Subcutaneous preadipocyte (primary cell): ENCODE results near the gene CTNS. TPM values are rescaled to one million over a fixed set of nuclear protein-coding genes. Genes with fewer than 3 reads are reported as not detected.

Experiments
- total RNA-seq: library from RNA; depleted of rRNA; stranded (reverse); fragments of >200 nt; gene quantifications from 2 replicates; pipeline ENCODE4 v1.2.3, GENCODE V29; 2012

The CTNS gene
- 19.8 and 21.7 TPM in 2 replicates for total RNA-seq

GRCh38 chr17:3636154-3636907 is at the start of gene CTNS, which contains the start of gene SHPK:
TSS of gene CTNS (plus strand) at chr17:3636760. CDS start at chr17:3640207, 3,447 bp downstream.
TSS of gene SHPK (minus strand) at chr17:3636250. CDS start at chr17:3636219, 31 bp downstream.

GRCh38 chr17:3668279-3669084 is 31.9 kb downstream of the CTNS start, which contains the start of the genes EMC6 and TAX1BP3:
TSS of gene EMC6 (plus strand) at chr17:3668812. CDS start at chr17:3669147, 335 bp downstream.
TSS of gene TAX1BP3 (minus strand) at chr17:3668578. CDS start at chr17:3668526, 52 bp downstream.

GRCh38 chr17:3695723-3696411 is 59.3 kb downstream of the CTNS start, which contains the start of gene P2RX5:
TSS of gene P2RX5 (minus strand) at chr17:3696155. CDS start at chr17:3696005, 150 bp downstream.

Other genes with a start within 250 kb of the CTNS start
- gene OR1E1, start 238.3 kb upstream of the CTNS start, total RNA-seq = not detected in 2 replicates
- gene OR3A3, start 225.4 kb upstream of the CTNS start, total RNA-seq = not detected in 2 replicates
- gene OR1E2, start 202.9 kb upstream of the CTNS start, total RNA-seq = not detected in 2 replicates
- gene SPATA22, start 164.9 kb upstream of the CTNS start, total RNA-seq = 0.78 and 1.1 TPM in 2 replicates
- gene ASPA, start 160.8 kb upstream of the CTNS start, total RNA-seq = 0.98 and 1.1 TPM in 2 replicates
- gene TRPV3, start 78.9 kb upstream of the CTNS start, total RNA-seq = 1.1 and 1.4 TPM in 2 replicates
- gene TRPV1, start 27.3 kb upstream of the CTNS start, total RNA-seq = 1.4 and 1.5 TPM in 2 replicates
- gene SHPK, start 510 bp upstream of the CTNS start, total RNA-seq = 16.9 and 17.2 TPM in 2 replicates
- 88.9 and 89.1 TPM in 2 replicates for gene TAX1BP3, start 31.8 kb downstream of the CTNS start, total RNA-seq
- gene EMC6, start 32.1 kb downstream of the CTNS start, total RNA-seq = 16.0 and 20.6 TPM in 2 replicates
- 0.37 and 1.2 TPM in 2 replicates for gene P2RX5, start 59.4 kb downstream of the CTNS start, total RNA-seq
- 8.5 and 13.1 TPM in 2 replicates for gene HASPIN, start 87.1 kb downstream of the CTNS start, total RNA-seq
- 7.0 and 9.8 TPM in 2 replicates for gene ITGAE, start 164.4 kb downstream of the CTNS start, total RNA-seq
- 13.6 and 16.8 TPM in 2 replicates for gene NCBP3, start 209.5 kb downstream of the CTNS start, total RNA-seq